HepG2 (cell line): ENCODE data around the gene POLR1H. TPM values are rescaled to one million over a fixed set of nuclear protein-coding genes. Genes with fewer than 3 reads are reported as not detected.

ENCODE experiments used
- GABPB1 ChIP-seq: IDR thresholded peaks from 2 replicates; pipeline ENCODE4 v1.6.1; 2016; ENCODE audit warnings: mild to moderate bottlenecking, missing genetic modification reagents, moderate library complexity, missing compliant biosample characterization
- HDAC1 ChIP-seq: sonication (generic); formaldehyde crosslinking; IDR thresholded peaks from 2 replicates; pipeline ENCODE4 v1.5.1; 2020; ENCODE audit warnings: mild to moderate bottlenecking, missing genetic modification reagents
- HOXA5 ChIP-seq: sonication (generic); formaldehyde crosslinking; IDR thresholded peaks from 2 replicates; pipeline ENCODE4 v1.4.0; 2020; ENCODE audit warnings: missing genetic modification reagents
- LCORL ChIP-seq, 2 experiments: fragments of 450-650 bp in 1 of 2; sonication (generic) in 1 of 2; formaldehyde crosslinking in 1 of 2; IDR thresholded peaks; 2 replicates each; pipeline versions ENCODE4 v1.5.0 to v1.6.1; 2017 to 2020; ENCODE audit warnings: antibody characterized with exemption in 1 of 2, missing genetic modification reagents in 1 of 2
- MIER3 ChIP-seq: IDR thresholded peaks from 2 replicates; pipeline ENCODE4 v1.6.1; 2016; ENCODE audit warnings: missing compliant biosample characterization, borderline replicate concordance
- MYNN ChIP-seq: sonication (generic); formaldehyde crosslinking; IDR thresholded peaks from 2 replicates; pipeline ENCODE4 v1.4.0; 2020; ENCODE audit warnings: mild to moderate bottlenecking, low read depth, missing genetic modification reagents
- PATZ1 ChIP-seq: sonication (generic); formaldehyde crosslinking; IDR thresholded peaks from 2 replicates; pipeline ENCODE4 v1.4.0; 2020; ENCODE audit warnings: missing genetic modification reagents
- PBX3 ChIP-seq: sonication (generic); formaldehyde crosslinking; IDR thresholded peaks from 2 replicates; pipeline ENCODE4 v1.8.1; 2023; ENCODE audit warnings: missing genetic modification reagents, inconsistent platforms, borderline replicate concordance
- PHF20 ChIP-seq: sonication (generic); formaldehyde crosslinking; IDR thresholded peaks from 2 replicates; pipeline ENCODE4 v1.5.0; 2020; ENCODE audit warnings: mild to moderate bottlenecking, missing genetic modification reagents
- PLRG1 ChIP-seq: fragments of 450-650 bp; conservative IDR thresholded peaks from 2 replicates; pipeline ENCODE4 v1.6.1; 2016
- RARA ChIP-seq: IDR thresholded peaks from 2 replicates; pipeline ENCODE4 v1.6.1; 2016; ENCODE audit warnings: missing genetic modification reagents, missing compliant biosample characterization
- SNAPC5 ChIP-seq: sonication (generic); formaldehyde crosslinking; IDR thresholded peaks from 2 replicates; pipeline ENCODE4 v1.8.1; 2023; ENCODE audit warnings: mild to moderate bottlenecking, missing genetic modification reagents, borderline replicate concordance
- SP1 ChIP-seq, 2 experiments: fragments of 450-650 bp in 1 of 2; sonication (generic) in 1 of 2; formaldehyde crosslinking in 1 of 2; IDR thresholded peaks; 2 replicates each; pipeline versions ENCODE4 v1.4.0 to v1.6.1; 2016 to 2020; ENCODE audit warnings: missing genetic modification reagents in 1 of 2
- SRSF1 ChIP-seq: fragments of 200-400 bp; formaldehyde crosslinking; optimal IDR thresholded peaks from 2 replicates; pipeline ENCODE3; 2017; ENCODE audit warnings: mild to moderate bottlenecking, low read depth, low read length, moderate library complexity
- UBTF ChIP-seq: sonication (generic); formaldehyde crosslinking; IDR thresholded peaks from 2 replicates; pipeline ENCODE4 v1.4.0; 2020; ENCODE audit warnings: mild to moderate bottlenecking, missing genetic modification reagents
- YEATS2 ChIP-seq: sonication (generic); formaldehyde crosslinking; IDR thresholded peaks from 2 replicates; pipeline ENCODE4 v1.4.0; 2020; ENCODE audit warnings: missing genetic modification reagents, borderline replicate concordance
- ZBTB7A ChIP-seq: sonication (generic); formaldehyde crosslinking; IDR thresholded peaks from 2 replicates; pipeline ENCODE4 v1.8.0; 2022; ENCODE audit warnings: mild to moderate bottlenecking, missing genetic modification reagents
- ZNF350 ChIP-seq: sonication (generic); formaldehyde crosslinking; IDR thresholded peaks from 2 replicates; pipeline ENCODE4 v1.4.0; 2020; ENCODE audit warnings: mild to moderate bottlenecking, low read depth, missing genetic modification reagents, borderline replicate concordance
- ZNF383 ChIP-seq: sonication (generic); formaldehyde crosslinking; IDR thresholded peaks from 2 replicates; pipeline ENCODE4 v1.4.0; 2020; ENCODE audit warnings: missing genetic modification reagents, mild to moderate bottlenecking, borderline replicate concordance
- ZNF749 ChIP-seq: sonication (generic); formaldehyde crosslinking; IDR thresholded peaks from 2 replicates; pipeline ENCODE4 v1.8.0; 2022; ENCODE audit warnings: mild to moderate bottlenecking, missing genetic modification reagents, moderate library complexity, borderline replicate concordance
- ZSCAN5A ChIP-seq: sonication (generic); formaldehyde crosslinking; IDR thresholded peaks from 2 replicates; pipeline ENCODE4 v1.8.0; 2022; ENCODE audit warnings: mild to moderate bottlenecking, missing genetic modification reagents, borderline replicate concordance
- polyA plus RNA-seq, 8 experiments: library from polyadenylated mRNA; depleted of rRNA in 3 of 8; stranded (reverse) in 7 of 8; unstranded in 1 of 8; fragments of >200 nt; fragmentation: Illumina TruSeq in 4 of 8; extraction: Trizol in 4 of 8; gene quantifications; 2 replicates each; pipeline versions ENCODE4 v1.2.1 to v1.2.3, GENCODE V29; 2011 to 2016; ENCODE audit warnings: low read depth in 4 of 8, missing spikeins in 1 of 8, mixed read lengths in 1 of 8; ENCODE audit not compliant: insufficient read depth in 1 of 8
- total RNA-seq, 5 experiments: library from RNA; depleted of rRNA; stranded (reverse); fragments of >200 nt; fragmentation: Illumina TruSeq; extraction: Trizol; gene quantifications; 2 replicates each; pipeline ENCODE4 v1.2.3, GENCODE V29; 2016; ENCODE audit warnings: low read depth in 1 of 5

The POLR1H gene
- total and polyA plus RNA-seq, 2 of the 13 experiments (the other 11 are each of a cell fraction or from before 2014, with no cell fraction given), result 61.4 to 79.8 TPM

- TF ChIP-seq ZNF749 (peak; percentile 66; the same call in 1 of the 2 replicates), SNAPC5 (peak; percentile 90), MIER3 (CRISPR knock-in tag) (peak; percentile 96), PATZ1 (CRISPR knock-in tag) (peak; percentile 83), PHF20 (peak; percentile 97), HOXA5 (CRISPR knock-in tag) (peak; percentile 67), UBTF (CRISPR knock-in tag) (peak; percentile 92), RARA (CRISPR knock-in tag) (peak; percentile 40; the same call in 1 of the 2 replicates), ZBTB7A (no peak), ZSCAN5A (CRISPR knock-in tag) (peak; percentile 93), SRSF1 (peak; percentile 79), PBX3 (CRISPR knock-in tag) (no peak), SP1 (IDR thresholded peaks at IDR 0.05) (no peak), SP1 (CRISPR knock-in tag; IDR thresholded peaks at IDR 0.05) (peak; percentile 86; the same call in 1 of the 2 replicates), GABPB1 (peak; percentile 98), HDAC1 (peak; percentile 98), MYNN (CRISPR knock-in tag) (peak; percentile 40; the same call in 1 of the 2 replicates), LCORL (IDR thresholded peaks at IDR 0.05) (peak; percentile 76; the same call in 1 of the 2 replicates), LCORL (CRISPR knock-in tag; IDR thresholded peaks at IDR 0.05) (peak; percentile 68; the same call in 1 of the 2 replicates), PLRG1 (no peak), ZNF383 (CRISPR knock-in tag) (0 out of 2 replicates have a peak, but pooled peaks have one; percentile 46), ZNF350 (CRISPR knock-in tag) (peak; percentile 98; the same call in 1 of the 2 replicates), YEATS2 (CRISPR knock-in tag) (peak; percentile 94)
Observed at GRCh38 chr6:30066577-30067459, 5.8 kb downstream of the POLR1H start, which contains the start of gene PPP1R11 (continued).
